ENCODE data around the gene MYO1F.

GRCh38 chr19:8611391-8611876, 34.2 kb upstream of the MYO1F start:
- TF ChIP-seq CTCF (IDR thresholded peaks at IDR 0.05) (no peak), POLR2A (IDR thresholded peaks at IDR 0.05) (no peak)
